ENCODE data around the gene CACNG1. TPM values are rescaled to one million over a fixed set of nuclear protein-coding genes. Genes with fewer than 3 reads are reported as not detected.

CACNG1 gene
- total RNA-seq, 1 donor from 2014 or later = not detected

- no peaks in the 10 kb centered on the region for H3K27me3 ChIP-seq
- no peaks in the 10 kb centered on the region for H3K79me2 ChIP-seq (ENCODE audit: low read depth)
- H3K27ac Mint-ChIP-seq = no peak overlapping the region
- no peaks in the 10 kb centered on the region for H3F3A ChIP-seq (ENCODE audit: low read depth)
- no peak overlapping the region for H3K4me2 ChIP-seq
- no peak for DNase-seq (ENCODE audit: low spot score)
- no peak overlapping the region for H3K9ac ChIP-seq
- H3K4me3 ChIP-seq = no peak overlapping the region
- no peak overlapping the region for H3K4me3 Mint-ChIP-seq
- TF ChIP-seq EZH2phosphoT487 (IDR thresholded peaks at IDR 0.05) (no peak), EZH2 (IDR thresholded peaks at IDR 0.05) (no peak)
- TF ChIP-seq, protein P1, sequence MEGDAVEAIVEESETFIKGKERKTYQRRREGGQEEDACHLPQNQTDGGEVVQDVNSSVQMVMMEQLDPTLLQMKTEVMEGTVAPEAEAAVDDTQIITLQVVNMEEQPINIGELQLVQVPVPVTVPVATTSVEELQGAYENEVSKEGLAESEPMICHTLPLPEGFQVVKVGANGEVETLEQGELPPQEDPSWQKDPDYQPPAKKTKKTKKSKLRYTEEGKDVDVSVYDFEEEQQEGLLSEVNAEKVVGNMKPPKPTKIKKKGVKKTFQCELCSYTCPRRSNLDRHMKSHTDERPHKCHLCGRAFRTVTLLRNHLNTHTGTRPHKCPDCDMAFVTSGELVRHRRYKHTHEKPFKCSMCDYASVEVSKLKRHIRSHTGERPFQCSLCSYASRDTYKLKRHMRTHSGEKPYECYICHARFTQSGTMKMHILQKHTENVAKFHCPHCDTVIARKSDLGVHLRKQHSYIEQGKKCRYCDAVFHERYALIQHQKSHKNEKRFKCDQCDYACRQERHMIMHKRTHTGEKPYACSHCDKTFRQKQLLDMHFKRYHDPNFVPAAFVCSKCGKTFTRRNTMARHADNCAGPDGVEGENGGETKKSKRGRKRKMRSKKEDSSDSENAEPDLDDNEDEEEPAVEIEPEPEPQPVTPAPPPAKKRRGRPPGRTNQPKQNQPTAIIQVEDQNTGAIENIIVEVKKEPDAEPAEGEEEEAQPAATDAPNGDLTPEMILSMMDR (IDR thresholded peaks at IDR 0.05) = no peak
- no peaks in the 10 kb centered on the region for H3K36me3 Mint-ChIP-seq
- no peak overlapping the region for H2AFZ ChIP-seq (replicated peaks)
- H3K27ac ChIP-seq = no peak overlapping the region
- no peaks in the 10 kb centered on the region for H3K9me3 ChIP-seq (ENCODE audit: low read depth)
- no peaks in the 10 kb centered on the region for H3K4me1 ChIP-seq
- peaks cover 5% of the 10 kb centered on the region for H3K4me1 Mint-ChIP-seq
- no peaks in the 10 kb centered on the region for H3K9me3 Mint-ChIP-seq
- peaks cover 6% of the 10 kb centered on the region for H3K27me3 Mint-ChIP-seq (ENCODE audit: insufficient read depth, low read depth)
- H4K20me1 ChIP-seq (ENCODE audit: low read depth) = no peaks in the 10 kb centered on the region
- H3K36me3 ChIP-seq = no peaks in the 10 kb centered on the region
Measured at GRCh38 chr17:67058036-67058435, 13.7 kb downstream of the CACNG1 start.

DNA sequence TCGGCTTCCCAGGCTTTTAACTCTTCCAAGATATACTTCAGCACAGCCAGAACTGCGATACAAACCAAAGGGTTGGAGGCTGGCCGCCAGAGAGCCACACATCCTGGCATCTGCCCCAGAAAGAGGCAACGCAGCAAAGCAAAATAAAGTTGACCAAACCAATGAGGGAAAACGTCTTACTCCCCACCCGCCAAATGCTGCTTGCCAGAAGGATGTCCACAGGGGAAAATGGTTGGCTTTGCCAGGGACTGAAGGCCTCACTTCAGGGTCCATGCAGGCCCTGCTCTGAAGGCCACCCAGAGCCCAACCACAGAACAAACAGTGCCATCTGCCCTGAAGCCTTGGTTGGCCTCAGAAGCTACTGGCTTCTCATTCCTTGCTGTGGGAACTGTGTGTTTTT is 15.0 kb downstream of the CACNG1 start:
- H3K4me1 Mint-ChIP-seq = peaks cover 5% of the 10 kb centered on the region
- peaks cover 4% of the 10 kb centered on the region for H3K27me3 Mint-ChIP-seq (ENCODE audit: insufficient read depth, low read depth)
- H3K9me3 Mint-ChIP-seq = no peaks in the 10 kb centered on the region
- Histone ChIP-seq H3F3A (ENCODE audit: low read depth) (no peaks in the 10 kb centered on the region), H2AFZ (replicated peaks) (no peak overlapping the region), H3K27me3 (no peaks in the 10 kb centered on the region), H4K20me1 (ENCODE audit: low read depth) (no peaks in the 10 kb centered on the region), H3K4me2 (no peak overlapping the region), H3K4me3 (no peak overlapping the region), H3K9me3 (ENCODE audit: low read depth) (no peaks in the 10 kb centered on the region), H3K36me3 (no peaks in the 10 kb centered on the region), H3K4me1 (no peaks in the 10 kb centered on the region), H3K79me2 (ENCODE audit: low read depth) (no peaks in the 10 kb centered on the region), H3K9ac (no peak overlapping the region), H3K27ac (no peak overlapping the region)
- DNase-seq (ENCODE audit: low spot score) = no peak
- TF ChIP-seq EZH2 (IDR thresholded peaks at IDR 0.05) = no peak
- TF ChIP-seq EZH2phosphoT487 (IDR thresholded peaks at IDR 0.05) = no peak
- TF ChIP-seq, protein P1 (IDR thresholded peaks at IDR 0.05) = no peak
- H3K4me3 Mint-ChIP-seq = no peak overlapping the region
- H3K36me3 Mint-ChIP-seq = no peaks in the 10 kb centered on the region
- H3K27ac Mint-ChIP-seq = no peak overlapping the region

DNA sequence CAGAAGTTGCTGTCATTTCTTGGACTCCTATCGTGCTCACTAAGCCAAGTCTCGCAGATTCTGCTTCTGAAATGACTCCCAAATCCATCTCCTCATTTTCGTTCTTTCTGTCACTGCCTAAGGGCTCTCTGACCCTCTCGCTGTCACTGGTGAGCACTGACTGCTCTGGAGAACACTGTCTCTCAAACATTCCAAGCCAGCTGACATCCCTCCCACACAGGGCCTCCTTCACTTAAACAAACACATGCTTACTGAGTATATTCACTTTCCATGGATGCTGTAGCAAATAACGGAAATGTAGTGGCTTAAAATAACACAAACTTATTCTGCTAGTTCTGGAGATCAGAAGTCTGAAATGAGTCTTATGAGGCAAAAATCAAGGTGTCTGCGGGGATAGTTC is 18.8 kb downstream of the CACNG1 start:
- Histone ChIP-seq H4K20me1 (ENCODE audit: low read depth) (no peaks in the 10 kb centered on the region), H3K79me2 (ENCODE audit: low read depth) (no peaks in the 10 kb centered on the region), H3F3A (ENCODE audit: low read depth) (peaks cover 3% of the 10 kb centered on the region), H3K27ac (no peak overlapping the region), H3K27me3 (no peaks in the 10 kb centered on the region), H3K4me1 (peaks cover 11% of the 10 kb centered on the region), H3K9me3 (ENCODE audit: low read depth) (no peaks in the 10 kb centered on the region), H3K4me2 (no peak overlapping the region), H3K36me3 (no peaks in the 10 kb centered on the region), H3K4me3 (no peak overlapping the region), H2AFZ (replicated peaks) (no peak overlapping the region), H3K9ac (no peak overlapping the region)
- TF ChIP-seq, protein P1 (IDR thresholded peaks at IDR 0.05) = no peak
- no peak for TF ChIP-seq EZH2phosphoT487 (IDR thresholded peaks at IDR 0.05)
- TF ChIP-seq EZH2 (IDR thresholded peaks at IDR 0.05) = no peak
- no peaks in the 10 kb centered on the region for H3K9me3 Mint-ChIP-seq
- no peak for DNase-seq (ENCODE audit: low spot score)
- H3K4me3 Mint-ChIP-seq = no peak overlapping the region
- peaks cover 15% of the 10 kb centered on the region for H3K4me1 Mint-ChIP-seq
- H3K27me3 Mint-ChIP-seq (ENCODE audit: insufficient read depth, low read depth) = no peaks in the 10 kb centered on the region
- no peaks in the 10 kb centered on the region for H3K36me3 Mint-ChIP-seq
- no peak overlapping the region for H3K27ac Mint-ChIP-seq

All from neural progenitor cell (in vitro differentiated cells).